ENCODE data around the gene RAMP2. TPM values are rescaled to one million over a fixed set of nuclear protein-coding genes. Genes with fewer than 3 reads are reported as not detected.

Gene RAMP2
- total RNA-seq, 1 donor from 2014 or later = not detected

DNA sequence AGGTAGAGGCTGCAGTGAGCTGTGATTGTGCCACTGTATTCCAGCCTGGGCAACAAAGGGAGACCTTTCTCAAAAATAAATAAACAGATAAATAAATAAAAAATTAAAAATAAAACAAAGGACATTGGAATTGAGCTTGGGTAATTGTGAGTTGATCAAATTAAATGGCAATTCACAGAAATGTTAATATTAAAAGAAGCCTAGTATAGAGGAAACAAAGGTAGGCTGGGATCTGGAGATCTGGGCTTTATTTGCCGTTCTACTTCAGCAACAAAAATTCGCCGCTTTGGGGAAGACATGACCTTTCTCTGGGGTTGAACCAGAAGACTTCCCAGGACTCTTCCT, 11.9 kb downstream of the RAMP2 start:
- peaks cover 2% of the 10 kb centered on the region for H3K27me3 Mint-ChIP-seq
- H3K4me1 Mint-ChIP-seq = peaks cover 35% of the 10 kb centered on the region
- ATAC-seq (ENCODE audit: low read depth) (peak; percentile 21), DNase-seq (no peak)
- intact Hi-C loops (cut with micrococcal nuclease) = loop anchor here (1.0 kb wide), 2 partner anchors 25 to 29 kb away; partner anchors contain the start of genes CNTD1 and COA3
- peak overlapping the region; percentile 98 for H3K4me3 Mint-ChIP-seq
- H3K36me3 Mint-ChIP-seq (ENCODE audit: low read depth) = peaks cover 37% of the 10 kb centered on the region
- POLR2A ChIA-PET = interaction anchor here (0.5 to 2.5 kb wide), 35 partner anchors 10 to 616 kb away, joined by 3 to 26 read pairs (median 5); partner anchors contain the start of genes BECN1, CNTD1, COA3 and MLX
- H3K9me3 Mint-ChIP-seq = no peaks in the 10 kb centered on the region
- CTCF ChIA-PET = interaction anchor here (0.8 to 2.8 kb wide), 5 partner anchors 9 to 195 kb away, joined by 3 to 15 read pairs (median 6); partner anchors contain the start of genes PSMC3IP and RAMP2
- no peak for TF ChIP-seq CTCF (IDR thresholded peaks at IDR 0.05)
- peak overlapping the region; percentile 96 for H3K27ac Mint-ChIP-seq

- H3K27me3 Mint-ChIP-seq = no peaks in the 10 kb centered on the region
- intact Hi-C loops (cut with micrococcal nuclease) = loop anchor here (1.0 kb wide), 2 partner anchors 25 to 29 kb away; partner anchors contain the start of genes CNTD1 and COA3
- CTCF ChIA-PET = interaction anchor here (0.5 to 2.8 kb wide), 7 partner anchors 10 to 195 kb away, joined by 3 to 15 read pairs (median 3); partner anchors contain the start of genes PSMC3IP and RAMP2
Observed at GRCh38 chr17:42773290-42774035, 12.4 kb downstream of the RAMP2 start, which contains the start of gene VPS25. VPS25 (plus strand) TSS chr17:42773449; CDS start chr17:42773476, 27 bp downstream.

DNA sequence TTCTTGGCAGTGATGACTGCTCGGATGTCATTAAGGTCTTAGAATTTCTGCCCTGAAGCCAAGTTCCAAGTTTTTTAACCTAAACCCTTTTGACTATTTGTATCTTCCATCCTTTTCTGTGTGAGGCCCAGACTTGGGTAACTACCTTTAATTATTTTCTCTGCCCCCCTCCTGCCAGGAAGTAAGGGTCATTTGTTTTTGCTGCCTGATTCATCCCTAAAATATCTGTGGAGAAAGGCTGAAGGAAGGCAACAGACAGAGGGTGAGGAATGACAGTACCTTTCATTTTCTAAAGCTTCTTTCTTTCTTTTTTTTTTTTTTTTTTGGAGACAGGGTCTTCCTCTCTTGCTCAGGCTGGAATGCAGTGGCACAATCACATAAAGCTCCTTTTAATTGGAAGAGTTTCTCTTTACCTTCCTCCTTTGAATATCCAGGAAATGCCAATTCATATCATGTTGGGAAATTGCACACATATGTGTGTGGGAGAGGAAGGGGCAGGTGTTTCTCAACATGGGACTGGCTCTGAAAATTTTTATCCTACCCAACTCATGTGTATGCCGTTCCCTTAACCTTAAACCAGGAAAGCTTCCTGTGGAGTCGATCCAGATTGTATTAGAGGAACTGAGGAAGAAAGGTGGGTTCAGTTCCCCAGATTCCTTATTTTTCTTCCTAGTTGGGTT, 13.2 kb downstream of the RAMP2 start:
- TF ChIP-seq CTCF (IDR thresholded peaks at IDR 0.05) = no peak
- CTCF ChIA-PET = interaction anchor here (0.5 to 2.8 kb wide), 5 partner anchors 10 to 196 kb away, joined by 3 to 15 read pairs (median 6); partner anchors contain the start of gene PSMC3IP
- DNase-seq (no peak), ATAC-seq (ENCODE audit: low read depth) (no peak)
- no peaks in the 10 kb centered on the region for H3K27me3 Mint-ChIP-seq
- H3K9me3 Mint-ChIP-seq = no peaks in the 10 kb centered on the region
- intact Hi-C loops (cut with micrococcal nuclease) = no loop called here
- peaks cover 36% of the 10 kb centered on the region for H3K4me1 Mint-ChIP-seq
- peaks cover 49% of the 10 kb centered on the region for H3K36me3 Mint-ChIP-seq (ENCODE audit: low read depth)
- peak overlapping the region; percentile 98 for H3K4me3 Mint-ChIP-seq
- peak overlapping the region; percentile 96 for H3K27ac Mint-ChIP-seq
- POLR2A ChIA-PET = interaction anchor here (0.5 to 2.5 kb wide), 25 partner anchors 11 to 614 kb away, joined by 3 to 26 read pairs (median 7); partner anchors contain the start of genes BECN1, CNTD1, COA3 and NAGLU

More at GRCh38 chr17:42773290-42774035, 12.4 kb downstream of the RAMP2 start, which contains the start of gene VPS25:
- DNase-seq (peak; percentile 71), ATAC-seq (ENCODE audit: low read depth) (peak; percentile 92)
- H3K4me3 Mint-ChIP-seq = peak within 1 kb of the TSS; percentile 98
- peak within 1 kb of the TSS; percentile 96 for H3K27ac Mint-ChIP-seq
- peaks cover 42% of the 10 kb centered on the region for H3K36me3 Mint-ChIP-seq (ENCODE audit: low read depth)
- no peaks in the 10 kb centered on the region for H3K9me3 Mint-ChIP-seq
- no peak for TF ChIP-seq CTCF (IDR thresholded peaks at IDR 0.05)
- peaks cover 35% of the 10 kb centered on the region for H3K4me1 Mint-ChIP-seq
- POLR2A ChIA-PET = interaction anchor here (0.5 to 2.5 kb wide), 36 partner anchors 10 to 615 kb away, joined by 3 to 26 read pairs (median 5); partner anchors contain the start of genes BECN1, CNTD1, COA3 and MLX

GRCh38 chr17:42775534-42776098, 14.6 kb downstream of the RAMP2 start:
- ChIA-PET POLR2A (no interaction called here), CTCF (no interaction called here)
- no peak overlapping the region for H3K27ac Mint-ChIP-seq

More at GRCh38 chr17:42775534-42776098, 14.6 kb downstream of the RAMP2 start:
- H3K27me3 Mint-ChIP-seq = peaks cover 4% of the 10 kb centered on the region
- no peak for ATAC-seq (ENCODE audit: low read depth)
- intact Hi-C loops (cut with micrococcal nuclease) = no loop called here
- H3K4me3 Mint-ChIP-seq = peak overlapping the region; percentile 98
- H3K4me1 Mint-ChIP-seq = peaks cover 43% of the 10 kb centered on the region
- no peak for TF ChIP-seq CTCF (IDR thresholded peaks at IDR 0.05)
- H3K9me3 Mint-ChIP-seq = no peaks in the 10 kb centered on the region
- H3K36me3 Mint-ChIP-seq (ENCODE audit: low read depth) = peaks cover 56% of the 10 kb centered on the region
- no peak for DNase-seq
